WI38 (cell line): ENCODE results near the gene GALNTL6.
"Not testable (repeated sequence)": the region's sequence is repeated elsewhere in the genome, so short reads cannot be mapped to it uniquely, and the experiment has no call there.

Experiments used
- H3K4me3 ChIP-seq: 2 replicates; pipeline ENCODE4 v1.5.1; 2011; ENCODE audit warnings: low read depth, mild to moderate bottlenecking, control low read depth, low read length
- CTCF ChIP-seq: IDR thresholded peaks from 2 replicates; pipeline ENCODE4 v1.5.1; 2012; ENCODE audit warnings: low read depth, mild to moderate bottlenecking, control low read depth, low read length

Gene GALNTL6

GRCh38 chr4:172410363-172410762 is 597.2 kb downstream of the GALNTL6 start:
- TF ChIP-seq CTCF, result no peak
- H3K4me3 ChIP-seq, result no peak overlapping the region

- TF ChIP-seq CTCF, result no peak
- no peak overlapping the region for H3K4me3 ChIP-seq
Measured at GRCh38 chr4:172411149-172411548, 597.9 kb downstream of the GALNTL6 start.

GRCh38 chr4:172412851-172413580 is 599.8 kb downstream of the GALNTL6 start:
- no peak for TF ChIP-seq CTCF

GRCh38 chr4:172428979-172429378 is 615.8 kb downstream of the GALNTL6 start:
- not testable (repeated sequence) for H3K4me3 ChIP-seq

More at GRCh38 chr4:172412851-172413580, 599.8 kb downstream of the GALNTL6 start:
- no peak overlapping the region for H3K4me3 ChIP-seq

- no peak overlapping the region for H3K4me3 ChIP-seq
- no peak for TF ChIP-seq CTCF
Measured at GRCh38 chr4:172480471-172480870, 667.3 kb downstream of the GALNTL6 start.

- no peak overlapping the region for H3K4me3 ChIP-seq
- TF ChIP-seq CTCF, result no peak
Measured at GRCh38 chr4:172481802-172482508, 668.8 kb downstream of the GALNTL6 start.

- no peak for TF ChIP-seq CTCF
Measured at GRCh38 chr4:172485007-172485406, 671.8 kb downstream of the GALNTL6 start.

More at GRCh38 chr4:172485007-172485406, 671.8 kb downstream of the GALNTL6 start:
- no peak overlapping the region for H3K4me3 ChIP-seq
